GM21381 (cell line): ENCODE data around the gene PSMD11.

Source experiments
- ATAC-seq: cut with Tn5 transposase; IDR thresholded peaks from one replicate; pipeline ENCODE4 v1.9.1; 2021; ENCODE audit warnings: mild to moderate bottlenecking, moderate library complexity; ENCODE audit not compliant: unreplicated experiment

The PSMD11 gene

DNA sequence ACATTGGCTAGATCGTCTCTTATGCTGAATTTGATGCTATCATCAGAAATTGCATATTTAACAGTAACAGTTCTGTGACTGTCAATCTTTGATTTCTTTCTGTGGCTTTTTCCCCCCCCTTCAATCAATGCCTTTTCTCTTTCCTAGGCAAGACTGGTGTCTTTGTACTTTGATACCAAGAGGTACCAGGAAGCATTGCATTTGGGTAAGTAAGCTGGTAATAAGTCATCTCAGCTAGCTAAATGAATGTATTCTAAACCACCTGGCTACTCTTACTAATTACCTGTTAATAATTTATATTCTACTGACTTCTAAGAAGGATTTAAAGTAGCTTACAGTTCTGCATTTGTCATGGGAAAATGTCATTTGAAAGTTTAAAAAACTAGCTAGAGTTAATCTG, 20.1 kb downstream of the PSMD11 start:
- ATAC-seq, result no peak

DNA sequence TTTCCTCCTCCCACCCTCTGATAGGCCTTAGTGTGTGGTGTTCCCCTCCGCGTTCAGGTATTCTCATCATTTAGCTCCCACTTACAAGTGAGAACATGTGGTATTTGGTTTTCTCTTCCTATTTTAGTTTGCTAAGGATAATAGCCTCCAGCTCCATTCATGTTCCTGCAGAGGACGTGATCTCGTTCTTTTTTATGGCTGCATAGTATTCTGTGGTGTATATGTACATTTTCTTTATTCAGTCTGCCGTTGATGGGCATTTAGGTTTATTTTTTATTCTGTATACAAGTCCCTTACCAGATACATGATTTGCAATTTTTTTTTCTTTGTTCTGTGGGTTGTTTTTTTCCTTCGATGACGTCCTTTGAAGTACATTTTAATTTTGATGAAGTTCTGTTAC, 23.6 kb downstream of the PSMD11 start:
- ATAC-seq, result no peak

DNA sequence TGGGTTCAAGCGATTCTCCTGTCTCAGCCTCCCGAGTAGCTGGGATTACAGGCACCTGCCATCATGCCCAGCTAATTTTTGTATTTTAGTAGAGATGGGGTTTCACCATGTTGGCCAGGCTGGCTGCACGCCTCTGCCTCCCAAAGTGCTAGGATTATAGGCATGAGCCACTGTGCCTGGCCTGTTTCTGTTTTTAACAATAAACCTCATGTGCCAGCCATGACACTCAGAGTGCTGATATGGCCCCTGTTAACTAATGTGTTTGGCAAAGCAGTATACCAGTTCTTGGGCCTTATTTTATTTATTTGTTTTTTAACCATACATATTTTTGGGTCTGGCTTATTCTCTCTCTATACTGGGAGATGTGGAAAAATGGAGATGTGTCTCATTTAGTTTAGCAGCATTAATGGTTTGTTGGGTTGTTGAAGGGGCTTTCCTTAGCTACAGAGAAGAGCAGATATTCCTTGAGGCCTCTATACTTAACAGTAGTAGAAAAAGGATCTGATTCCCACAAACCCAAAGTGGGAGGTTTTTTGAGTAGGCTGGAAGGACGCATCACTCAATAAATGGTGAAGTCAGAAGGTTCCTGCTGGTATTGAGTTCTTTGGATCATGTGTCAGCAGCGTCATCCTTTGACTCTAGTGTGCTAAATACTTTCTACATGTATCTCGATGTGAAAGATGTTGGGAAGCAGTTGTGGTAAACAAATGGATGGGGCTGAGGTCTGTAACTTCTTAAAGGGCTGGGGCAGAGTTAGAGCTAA, 26.3 kb downstream of the PSMD11 start:
- ATAC-seq, result no peak

DNA sequence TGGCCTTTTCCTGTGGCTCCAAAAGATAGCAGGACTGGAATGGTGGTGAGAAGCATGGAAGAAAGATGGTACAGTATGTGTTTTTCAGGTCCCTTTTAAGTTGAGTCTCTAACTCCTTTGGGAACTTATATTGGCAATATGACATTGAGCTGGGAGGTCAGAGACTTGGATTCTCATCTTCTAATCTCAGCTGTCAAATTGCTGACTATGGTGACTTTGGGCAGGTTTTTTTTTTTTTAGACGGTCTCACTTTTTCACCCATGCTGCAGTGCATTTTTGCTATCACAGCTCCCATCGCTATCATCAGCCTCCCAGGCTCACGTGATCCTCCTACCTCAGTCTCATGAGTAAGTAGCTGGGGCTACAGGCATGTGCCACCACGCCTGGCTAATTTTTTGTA, 27.3 kb downstream of the PSMD11 start:
- ATAC-seq, result no peak

DNA sequence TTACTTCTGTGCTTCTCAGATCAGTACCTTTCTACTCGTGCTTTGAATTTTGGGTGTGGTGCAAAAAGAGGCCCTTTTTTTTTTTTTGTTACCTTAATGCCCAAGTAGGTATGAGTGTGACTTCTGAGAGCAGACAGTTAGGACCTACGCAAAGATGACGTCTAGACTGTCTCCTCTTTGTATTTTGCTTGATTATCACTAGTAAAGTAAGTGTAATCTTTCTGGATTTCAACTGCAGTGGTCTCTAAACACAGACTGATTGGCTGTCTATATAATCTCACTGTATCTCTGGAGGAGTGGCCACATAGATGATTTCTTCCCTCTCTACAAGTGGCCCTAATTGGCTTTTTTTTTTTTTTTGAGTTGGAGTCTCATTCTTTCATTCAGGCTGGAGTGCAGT, 30.9 kb downstream of the PSMD11 start:
- ATAC-seq, result no peak

DNA sequence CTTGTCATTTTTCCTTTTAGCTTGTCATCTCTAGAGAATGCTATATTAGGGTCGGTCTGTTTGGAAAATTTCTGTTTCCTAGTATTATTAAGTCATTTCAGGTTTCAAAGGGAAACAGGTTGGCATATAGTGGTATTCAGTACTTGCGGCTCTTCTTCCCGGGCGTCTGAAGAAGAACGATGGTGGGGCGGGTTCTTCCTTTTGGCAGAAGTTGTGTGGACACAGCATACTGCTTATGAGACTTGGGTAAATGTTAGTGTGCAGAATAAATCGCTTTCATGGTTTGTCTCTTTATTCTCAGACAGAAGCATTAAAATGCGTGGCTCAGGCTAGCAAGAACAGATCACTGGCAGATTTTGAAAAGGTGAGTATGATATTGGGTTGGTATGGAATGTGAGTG, 32.9 kb downstream of the PSMD11 start:
- no peak for ATAC-seq

DNA sequence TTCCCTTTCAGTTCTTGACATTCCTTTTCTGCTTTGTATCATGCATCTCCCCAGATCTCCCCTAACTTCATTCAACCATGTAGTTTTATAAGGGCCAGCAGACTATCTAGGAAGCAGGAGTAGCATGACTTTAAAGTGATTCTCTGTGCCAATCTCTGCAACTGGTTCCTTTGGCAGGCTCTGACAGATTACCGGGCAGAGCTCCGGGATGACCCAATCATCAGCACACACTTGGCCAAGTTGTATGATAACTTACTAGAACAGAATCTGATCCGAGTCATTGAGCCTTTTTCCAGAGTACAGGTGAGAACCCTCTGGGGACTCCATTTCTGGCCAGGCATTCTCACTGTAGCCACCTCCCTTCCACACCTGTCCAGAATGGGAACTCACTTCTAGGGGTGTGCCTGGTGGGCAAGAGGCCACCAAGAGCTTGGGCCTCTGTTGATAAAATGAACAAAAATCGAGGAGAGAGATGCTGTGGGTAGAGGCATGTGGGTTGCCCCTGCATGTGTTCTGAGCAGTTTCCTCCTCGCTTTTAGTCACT, 34.8 kb downstream of the PSMD11 start:
- ATAC-seq, result no peak

DNA sequence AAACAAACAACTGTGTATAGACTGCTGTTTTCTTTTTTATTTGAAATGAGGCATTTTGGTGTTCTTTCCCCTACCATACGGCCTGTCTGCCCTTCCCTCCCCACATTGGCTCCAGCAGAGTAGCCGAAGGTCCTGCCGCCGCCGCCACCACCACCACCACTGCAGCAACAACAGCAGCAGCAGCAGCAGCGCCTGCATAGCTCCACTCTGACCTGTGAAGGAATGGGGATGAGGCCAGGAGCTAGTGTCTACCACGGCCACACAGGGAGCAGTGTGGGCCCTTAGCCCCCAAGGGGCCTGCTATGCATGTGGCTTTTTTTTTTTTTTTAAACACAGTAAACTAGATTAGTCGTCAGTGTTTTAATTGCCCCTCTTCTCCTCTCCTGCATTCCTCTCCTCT, 36.9 kb downstream of the PSMD11 start:
- ATAC-seq, result no peak

DNA sequence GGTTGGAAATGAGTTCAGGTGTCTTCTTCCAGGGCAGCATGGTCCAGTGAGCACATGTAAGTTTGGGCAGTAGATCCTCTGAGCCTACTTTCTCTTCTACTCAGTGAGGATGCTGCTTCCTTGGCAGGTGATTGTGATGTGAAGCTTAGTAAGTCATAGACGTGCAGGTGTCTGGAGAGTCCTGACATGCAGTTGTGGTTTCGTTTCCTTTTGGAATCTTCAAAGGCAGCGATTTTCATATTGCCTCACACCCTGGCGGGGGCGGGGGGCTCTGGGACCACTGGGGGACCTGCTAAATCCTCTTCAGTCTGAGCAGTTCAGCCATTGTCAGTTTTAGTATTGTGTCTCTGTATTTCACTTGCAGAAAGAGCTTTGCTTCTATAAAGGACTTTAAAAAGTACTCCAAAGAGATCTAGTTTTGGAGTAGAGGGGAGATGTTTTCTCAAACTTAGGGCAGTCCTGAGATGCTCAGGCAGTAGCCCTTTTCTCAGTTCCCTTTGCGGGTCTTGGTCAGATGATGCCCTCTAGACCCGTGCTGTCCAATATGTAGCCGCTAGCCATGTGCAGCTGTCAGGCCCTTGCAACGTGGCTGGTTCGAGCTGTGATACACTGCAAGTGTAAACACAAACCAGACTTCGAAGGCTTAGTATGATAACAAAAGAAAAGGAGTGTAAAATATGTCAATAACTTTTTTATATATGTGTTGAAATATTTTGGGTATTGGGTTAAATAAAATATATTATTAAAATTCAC, 38.4 kb downstream of the PSMD11 start:
- no peak for ATAC-seq

DNA sequence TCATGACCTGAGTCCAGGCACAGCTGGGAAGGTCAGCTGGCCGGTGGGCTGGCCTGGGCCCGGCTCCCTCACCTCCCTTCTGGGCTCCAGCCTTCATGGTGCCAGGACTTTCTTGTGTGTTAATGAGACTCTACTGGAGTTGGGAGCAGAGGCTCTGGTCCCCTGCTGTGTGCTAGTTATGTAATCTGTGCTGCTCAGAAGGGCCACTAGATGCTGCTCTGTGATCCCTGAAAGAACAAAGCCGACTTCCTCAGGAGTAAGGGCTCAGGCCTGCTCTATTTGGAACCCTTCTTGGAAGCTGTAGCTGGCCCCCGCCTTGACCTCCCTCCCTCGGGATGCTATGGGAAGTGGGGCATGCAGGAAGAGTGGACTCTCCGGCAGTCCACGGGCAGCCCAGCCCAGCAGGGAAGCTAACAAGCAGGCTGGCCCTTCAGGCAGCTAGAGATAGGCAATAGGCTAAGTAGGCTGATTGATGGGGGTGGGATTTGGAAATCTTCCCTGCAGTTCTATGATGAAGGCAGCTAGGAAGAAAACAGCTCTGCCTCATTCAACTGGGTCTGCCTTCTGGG, 39.2 kb downstream of the PSMD11 start:
- ATAC-seq, result no peak

DNA sequence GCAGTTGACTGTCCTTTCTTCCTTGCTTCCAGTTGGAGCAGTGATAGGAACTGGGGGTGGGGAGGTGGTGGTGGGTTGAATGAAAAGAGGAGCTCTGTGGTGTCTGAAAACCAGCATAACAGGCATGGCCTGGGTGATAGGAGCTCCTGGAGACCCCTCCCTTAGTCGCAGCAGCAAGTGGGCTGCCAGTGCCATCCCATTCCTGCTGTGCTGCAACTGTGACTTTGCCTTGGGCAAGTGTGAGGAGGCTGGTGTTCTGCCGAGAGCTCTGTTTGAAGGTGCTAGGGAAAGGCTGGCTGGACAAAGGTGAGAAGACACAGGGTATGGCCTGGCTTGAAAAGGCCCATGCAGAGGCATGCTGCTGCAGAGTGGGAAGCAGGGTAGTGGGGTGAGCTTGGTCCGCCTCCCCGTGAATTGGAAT, 39.7 kb downstream of the PSMD11 start:
- ATAC-seq, result no peak

DNA sequence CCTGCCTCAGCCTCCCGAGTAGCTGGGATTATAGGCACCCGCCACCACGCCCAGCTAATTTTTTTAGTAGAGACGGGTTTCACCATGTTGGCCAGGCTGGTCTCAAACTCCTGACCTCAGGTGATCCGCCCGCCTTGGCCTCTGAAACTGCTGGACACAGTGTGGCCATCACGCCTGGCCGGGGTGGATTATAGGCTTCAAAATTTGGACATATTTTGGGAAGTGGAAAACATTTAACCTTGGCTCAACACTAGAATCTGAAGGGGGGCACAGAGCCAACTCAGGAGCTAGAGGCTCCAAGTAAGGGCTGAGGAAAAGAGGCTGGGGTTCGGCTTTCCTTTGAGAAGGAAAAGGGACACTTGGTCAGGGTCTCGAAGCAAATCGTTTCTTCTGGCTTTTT, 40.3 kb downstream of the PSMD11 start:
- ATAC-seq, result no peak

DNA sequence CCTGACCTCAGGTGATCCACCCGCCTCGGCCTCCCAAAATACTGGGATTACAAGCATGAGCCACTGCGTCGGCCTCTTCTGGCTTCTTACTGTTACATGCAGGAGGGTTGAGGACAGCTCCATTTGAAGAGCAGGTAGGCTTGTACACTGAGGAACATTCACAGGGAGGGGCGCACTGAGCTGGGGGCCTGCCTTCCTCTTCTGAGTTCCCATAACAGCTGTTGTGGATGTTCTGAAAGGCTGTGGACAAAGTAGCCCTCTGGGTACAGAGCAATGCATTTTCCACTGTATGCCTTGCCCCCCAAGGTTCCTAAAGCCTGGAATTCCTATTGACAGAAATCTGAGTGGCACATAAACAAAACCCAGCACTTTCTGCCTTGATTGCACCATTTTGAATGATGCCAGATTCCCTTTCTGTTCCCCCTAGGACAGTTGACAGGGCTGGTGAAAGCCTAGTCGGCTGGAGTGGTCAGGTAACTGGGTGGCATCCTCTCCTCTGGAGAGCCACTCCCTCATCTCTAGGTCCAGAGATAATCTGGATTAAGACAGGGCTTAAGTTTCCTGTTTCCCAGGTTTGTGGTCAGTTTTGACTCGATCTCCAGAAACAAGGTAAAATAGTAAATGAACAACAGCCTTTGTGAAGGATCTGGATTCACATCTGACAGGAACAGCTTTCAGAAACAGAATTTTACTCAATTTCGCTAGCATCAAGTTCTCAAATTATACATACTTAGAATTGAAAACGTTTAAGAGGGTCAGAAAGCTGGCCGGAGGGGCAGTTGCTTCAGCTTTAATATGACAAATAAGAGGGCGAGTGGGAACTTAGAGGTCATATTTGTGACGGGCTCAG, 41.2 kb downstream of the PSMD11 start:
- no peak for ATAC-seq

DNA sequence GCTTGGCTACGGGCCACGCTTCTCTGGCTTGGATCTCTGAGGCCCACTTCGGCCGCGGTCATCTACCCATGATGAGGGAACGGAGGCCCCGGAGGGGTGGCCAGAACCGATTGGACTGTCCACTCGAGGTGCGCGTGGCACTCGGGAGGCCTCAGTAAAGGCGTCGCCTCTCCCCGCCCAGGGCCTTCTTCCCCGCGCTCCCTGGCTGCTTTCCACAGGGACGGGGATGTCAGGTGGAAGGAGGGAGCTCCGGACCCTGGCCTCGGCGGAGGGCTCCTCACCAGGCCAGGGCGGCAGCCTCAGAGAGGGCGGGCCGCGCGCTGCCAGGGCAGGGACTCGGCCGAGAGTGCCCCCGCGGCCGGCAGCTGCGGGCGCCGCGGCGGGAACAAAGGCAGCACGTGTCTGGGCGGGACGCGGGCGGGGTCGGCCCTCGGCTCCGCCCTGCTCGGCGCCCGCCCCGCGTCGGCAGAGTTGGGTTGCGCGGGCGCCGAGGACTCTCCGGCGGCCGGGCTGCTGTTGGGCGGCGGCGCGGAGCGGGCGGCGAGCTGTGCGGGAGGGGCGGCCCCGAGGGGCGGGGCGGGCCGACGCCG, 41.9 kb downstream of the PSMD11 start:
- ATAC-seq, result peak; percentile 45

DNA sequence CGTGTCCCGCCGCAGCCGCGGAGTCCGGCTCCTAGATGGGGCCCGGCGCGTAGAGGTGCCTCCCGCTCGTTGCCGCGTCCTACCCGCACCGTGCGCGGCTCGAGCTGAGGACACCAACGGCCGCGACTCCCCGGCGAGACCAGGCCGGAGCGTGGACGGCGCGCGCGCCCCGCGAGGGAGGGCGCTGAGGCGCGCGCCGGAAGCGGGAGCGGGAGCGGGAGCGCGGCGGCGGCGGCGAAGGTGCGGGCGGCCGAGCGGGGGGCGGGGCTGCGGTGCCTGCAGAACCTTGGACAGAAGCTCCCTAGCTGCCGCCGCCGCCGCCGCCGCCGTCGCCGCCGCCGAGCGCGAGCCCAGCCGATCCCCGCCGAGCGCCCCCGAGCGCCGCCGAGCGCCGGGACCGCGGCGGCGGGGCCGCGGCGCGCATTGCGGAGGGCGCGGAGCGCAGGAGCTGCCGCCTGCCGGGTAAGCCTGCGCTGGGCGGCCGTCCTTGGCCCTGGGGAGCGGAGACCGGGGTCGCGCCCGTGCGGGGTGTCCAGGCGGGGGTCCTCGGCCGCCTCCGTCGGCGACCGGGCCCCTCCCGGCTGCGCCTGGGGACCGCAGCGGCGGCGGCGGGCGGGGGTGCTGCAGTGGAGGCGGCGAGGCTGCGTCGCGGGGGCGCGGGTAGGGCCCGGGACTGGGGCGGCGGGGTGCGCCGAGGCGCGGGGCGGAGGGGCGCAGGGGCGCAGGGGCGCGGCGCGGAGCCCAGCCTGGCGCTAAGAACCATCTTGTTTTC, 42.6 kb downstream of the PSMD11 start, which contains the start of gene CDK5R1:
CDK5R1 (plus strand) TSS at position 293 of the 772 bp plus-strand sequence. CDS start 628 bp downstream, outside the sequence.
- peak; percentile 38 for ATAC-seq

DNA sequence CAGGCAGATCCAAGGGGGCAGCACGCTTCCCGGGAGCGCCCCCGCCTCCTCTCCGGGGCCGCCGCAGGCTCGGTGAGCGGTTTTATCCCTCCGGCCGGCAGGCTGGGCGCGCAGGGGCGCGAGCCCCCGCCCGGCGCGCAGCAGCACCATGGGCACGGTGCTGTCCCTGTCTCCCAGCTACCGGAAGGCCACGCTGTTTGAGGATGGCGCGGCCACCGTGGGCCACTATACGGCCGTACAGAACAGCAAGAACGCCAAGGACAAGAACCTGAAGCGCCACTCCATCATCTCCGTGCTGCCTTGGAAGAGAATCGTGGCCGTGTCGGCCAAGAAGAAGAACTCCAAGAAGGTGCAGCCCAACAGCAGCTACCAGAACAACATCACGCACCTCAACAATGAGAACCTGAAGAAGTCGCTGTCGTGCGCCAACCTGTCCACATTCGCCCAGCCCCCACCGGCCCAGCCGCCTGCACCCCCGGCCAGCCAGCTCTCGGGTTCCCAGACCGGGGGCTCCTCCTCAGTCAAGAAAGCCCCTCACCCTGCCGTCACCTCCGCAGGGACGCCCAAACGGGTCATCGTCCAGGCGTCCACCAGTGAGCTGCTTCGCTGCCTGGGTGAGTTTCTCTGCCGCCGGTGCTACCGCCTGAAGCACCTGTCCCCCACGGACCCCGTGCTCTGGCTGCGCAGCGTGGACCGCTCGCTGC, 43.3 kb downstream of the PSMD11 start:
- ATAC-seq, result peak; percentile 23

DNA sequence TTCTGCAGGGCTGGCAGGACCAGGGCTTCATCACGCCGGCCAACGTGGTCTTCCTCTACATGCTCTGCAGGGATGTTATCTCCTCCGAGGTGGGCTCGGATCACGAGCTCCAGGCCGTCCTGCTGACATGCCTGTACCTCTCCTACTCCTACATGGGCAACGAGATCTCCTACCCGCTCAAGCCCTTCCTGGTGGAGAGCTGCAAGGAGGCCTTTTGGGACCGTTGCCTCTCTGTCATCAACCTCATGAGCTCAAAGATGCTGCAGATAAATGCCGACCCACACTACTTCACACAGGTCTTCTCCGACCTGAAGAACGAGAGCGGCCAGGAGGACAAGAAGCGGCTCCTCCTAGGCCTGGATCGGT, 43.9 kb downstream of the PSMD11 start:
- ATAC-seq, result no peak

DNA sequence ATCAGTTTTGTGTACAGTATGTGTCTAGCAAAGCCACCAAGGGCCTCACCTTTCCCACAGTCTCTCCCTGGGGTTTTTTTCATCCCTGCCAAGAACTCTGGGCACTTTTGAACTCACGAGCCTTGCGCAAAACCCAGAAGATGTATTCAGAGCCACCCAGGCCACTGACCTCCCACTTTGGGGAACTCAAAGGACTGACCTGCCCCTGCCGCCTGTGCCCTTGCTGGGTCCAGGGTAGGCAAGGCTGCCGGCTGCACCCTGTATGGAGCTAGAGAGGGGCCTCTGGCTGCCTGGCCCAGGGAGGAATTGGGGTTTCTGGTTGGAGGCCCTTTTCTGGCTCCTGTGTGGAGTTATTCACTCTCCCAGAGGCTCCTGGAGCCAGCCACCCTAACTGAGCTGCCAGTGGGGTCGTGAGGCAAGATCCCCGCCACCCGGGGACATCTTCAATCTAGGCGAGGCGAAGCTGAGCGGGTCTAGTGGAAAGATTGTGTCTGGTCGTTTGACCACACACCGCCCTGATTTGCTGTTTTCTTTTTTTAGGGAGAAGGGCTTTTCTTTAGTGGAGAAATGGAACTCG, 44.4 kb downstream of the PSMD11 start:
- ATAC-seq, result no peak
